ENCODE results near the gene SSU72. TPM values are rescaled to one million over a fixed set of nuclear protein-coding genes. Genes with fewer than 3 reads are reported as not detected.
"Not testable (repeated sequence)": the region's sequence is repeated elsewhere in the genome, so short reads cannot be mapped to it uniquely, and the experiment has no call there.

Gene SSU72
- total RNA-seq, 4 donors from 2014 or later: 44.0 to 273 (median 78.4) TPM

DNA sequence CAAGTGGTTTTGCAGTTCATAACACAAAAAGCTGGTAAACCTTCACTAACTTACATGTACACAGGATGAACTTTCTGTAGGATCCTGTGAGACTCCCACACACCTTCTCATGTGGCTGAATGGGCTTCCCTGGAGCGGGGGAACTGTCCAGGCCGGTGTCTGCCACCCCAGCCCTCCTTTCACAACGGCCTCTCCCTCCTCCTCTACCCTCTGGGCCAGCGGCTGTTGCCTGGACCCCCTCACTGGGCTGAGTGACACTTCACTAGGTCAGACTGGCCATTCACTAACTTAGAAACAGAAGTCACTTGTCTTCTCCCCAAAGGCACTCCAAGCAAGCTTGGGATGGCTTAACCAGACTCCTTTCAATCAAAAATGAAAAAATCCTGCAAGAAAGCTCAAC is 16.1 kb downstream of the SSU72 start:
- no peak for DNase-seq
- Histone ChIP-seq H3K4me3 (no peak overlapping the region), H3K27ac (no peak overlapping the region), H3K27me3 (no peaks in the 10 kb centered on the region), H3K4me1 (no peaks in the 10 kb centered on the region), H3K9me3 (no peaks in the 10 kb centered on the region), H3K36me3 (no peaks in the 10 kb centered on the region)
- intact Hi-C loops (cut with DNase I; ENCODE audit: low total_unique reads): no loop called here
- TF ChIP-seq, protein P1, sequence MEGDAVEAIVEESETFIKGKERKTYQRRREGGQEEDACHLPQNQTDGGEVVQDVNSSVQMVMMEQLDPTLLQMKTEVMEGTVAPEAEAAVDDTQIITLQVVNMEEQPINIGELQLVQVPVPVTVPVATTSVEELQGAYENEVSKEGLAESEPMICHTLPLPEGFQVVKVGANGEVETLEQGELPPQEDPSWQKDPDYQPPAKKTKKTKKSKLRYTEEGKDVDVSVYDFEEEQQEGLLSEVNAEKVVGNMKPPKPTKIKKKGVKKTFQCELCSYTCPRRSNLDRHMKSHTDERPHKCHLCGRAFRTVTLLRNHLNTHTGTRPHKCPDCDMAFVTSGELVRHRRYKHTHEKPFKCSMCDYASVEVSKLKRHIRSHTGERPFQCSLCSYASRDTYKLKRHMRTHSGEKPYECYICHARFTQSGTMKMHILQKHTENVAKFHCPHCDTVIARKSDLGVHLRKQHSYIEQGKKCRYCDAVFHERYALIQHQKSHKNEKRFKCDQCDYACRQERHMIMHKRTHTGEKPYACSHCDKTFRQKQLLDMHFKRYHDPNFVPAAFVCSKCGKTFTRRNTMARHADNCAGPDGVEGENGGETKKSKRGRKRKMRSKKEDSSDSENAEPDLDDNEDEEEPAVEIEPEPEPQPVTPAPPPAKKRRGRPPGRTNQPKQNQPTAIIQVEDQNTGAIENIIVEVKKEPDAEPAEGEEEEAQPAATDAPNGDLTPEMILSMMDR (IDR thresholded peaks at IDR 0.05): no peak
- TF ChIP-seq POLR2A (IDR thresholded peaks at IDR 0.05): no peak

DNA sequence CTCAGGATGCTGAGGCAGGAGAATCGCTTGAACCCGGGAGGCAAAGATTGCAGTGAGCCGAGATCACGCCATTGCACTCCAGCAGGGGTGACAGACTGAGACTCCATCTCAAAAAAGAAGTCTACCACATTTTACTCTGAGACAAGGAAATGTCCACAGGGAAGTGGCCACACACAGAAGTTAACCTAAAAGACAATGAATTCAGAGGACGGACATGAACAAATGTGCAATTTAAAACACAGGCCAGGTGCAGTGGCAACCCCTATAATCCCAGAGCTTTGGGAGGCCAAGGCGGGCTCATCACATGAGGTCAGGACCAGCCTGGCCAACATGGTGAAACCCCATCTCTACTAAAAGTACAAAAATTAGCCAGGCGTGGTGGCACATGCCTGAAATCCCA is 17.0 kb downstream of the SSU72 start:
- H3K36me3 ChIP-seq; intact Hi-C loops (cut with DNase I; ENCODE audit: low total_unique reads); H3K27ac ChIP-seq: not testable (repeated sequence)

DNA sequence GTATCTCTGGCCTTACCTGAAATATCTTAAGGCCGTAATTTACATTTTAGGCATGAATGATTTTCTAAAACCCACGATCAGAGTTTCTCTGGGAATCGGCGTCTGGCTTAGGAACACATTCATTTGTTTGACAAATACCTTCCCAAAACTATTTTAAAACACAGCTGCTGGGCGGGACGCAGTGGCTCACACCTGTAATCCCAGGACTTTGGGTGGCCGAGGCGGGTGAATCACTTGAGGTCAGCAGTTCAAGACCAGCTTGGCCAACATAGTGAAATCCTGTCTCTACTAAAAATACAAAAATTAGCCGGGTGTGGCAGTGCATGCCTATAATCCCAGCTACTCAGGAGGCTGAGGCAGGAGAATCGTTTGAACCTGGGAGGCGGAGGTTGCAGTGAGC is 17.7 kb downstream of the SSU72 start:
- DNase-seq; H3K4me3 ChIP-seq; H3K9me3 ChIP-seq; intact Hi-C loops (cut with DNase I; ENCODE audit: low total_unique reads); H3K36me3 ChIP-seq; H3K4me1 ChIP-seq; H3K27me3 ChIP-seq; H3K27ac ChIP-seq: not testable (repeated sequence)

More for the DNA sequence above, 17.0 kb downstream of the SSU72 start:
- DNase-seq, H3K4me3 ChIP-seq, H3K4me1 ChIP-seq, H3K27me3 ChIP-seq, H3K9me3 ChIP-seq: not testable (repeated sequence)

DNA sequence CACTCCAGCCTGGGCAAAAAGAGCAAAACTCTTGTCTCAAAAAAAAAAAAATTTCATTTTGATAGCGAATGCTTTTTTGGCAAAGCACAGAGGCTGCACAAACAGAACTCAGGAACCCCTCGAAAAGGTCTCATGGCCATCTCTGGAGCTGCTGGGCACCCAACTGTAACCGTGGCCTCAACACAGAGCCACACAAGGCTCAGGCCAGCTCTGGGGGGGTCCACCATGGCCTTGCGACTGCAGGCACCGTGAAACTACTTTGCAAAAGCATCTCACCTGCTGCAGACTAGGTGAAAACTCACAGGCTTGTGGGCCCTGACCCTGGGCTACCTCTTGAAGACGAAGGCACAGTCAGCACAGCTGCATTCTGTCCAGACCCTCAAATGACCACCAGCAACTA is 18.2 kb downstream of the SSU72 start:
- no peaks in the 10 kb centered on the region for H3K4me1 ChIP-seq
- intact Hi-C loops (cut with DNase I; ENCODE audit: low total_unique reads): no loop called here
- H3K36me3 ChIP-seq: no peaks in the 10 kb centered on the region
- H3K4me3 ChIP-seq: no peak overlapping the region
- H3K9me3 ChIP-seq: no peaks in the 10 kb centered on the region
- H3K27me3 ChIP-seq: no peaks in the 10 kb centered on the region
- no peak overlapping the region for H3K27ac ChIP-seq
- TF ChIP-seq POLR2A (IDR thresholded peaks at IDR 0.05): no peak
- TF ChIP-seq, protein P1 (IDR thresholded peaks at IDR 0.05): no peak
- no peak for DNase-seq

DNA sequence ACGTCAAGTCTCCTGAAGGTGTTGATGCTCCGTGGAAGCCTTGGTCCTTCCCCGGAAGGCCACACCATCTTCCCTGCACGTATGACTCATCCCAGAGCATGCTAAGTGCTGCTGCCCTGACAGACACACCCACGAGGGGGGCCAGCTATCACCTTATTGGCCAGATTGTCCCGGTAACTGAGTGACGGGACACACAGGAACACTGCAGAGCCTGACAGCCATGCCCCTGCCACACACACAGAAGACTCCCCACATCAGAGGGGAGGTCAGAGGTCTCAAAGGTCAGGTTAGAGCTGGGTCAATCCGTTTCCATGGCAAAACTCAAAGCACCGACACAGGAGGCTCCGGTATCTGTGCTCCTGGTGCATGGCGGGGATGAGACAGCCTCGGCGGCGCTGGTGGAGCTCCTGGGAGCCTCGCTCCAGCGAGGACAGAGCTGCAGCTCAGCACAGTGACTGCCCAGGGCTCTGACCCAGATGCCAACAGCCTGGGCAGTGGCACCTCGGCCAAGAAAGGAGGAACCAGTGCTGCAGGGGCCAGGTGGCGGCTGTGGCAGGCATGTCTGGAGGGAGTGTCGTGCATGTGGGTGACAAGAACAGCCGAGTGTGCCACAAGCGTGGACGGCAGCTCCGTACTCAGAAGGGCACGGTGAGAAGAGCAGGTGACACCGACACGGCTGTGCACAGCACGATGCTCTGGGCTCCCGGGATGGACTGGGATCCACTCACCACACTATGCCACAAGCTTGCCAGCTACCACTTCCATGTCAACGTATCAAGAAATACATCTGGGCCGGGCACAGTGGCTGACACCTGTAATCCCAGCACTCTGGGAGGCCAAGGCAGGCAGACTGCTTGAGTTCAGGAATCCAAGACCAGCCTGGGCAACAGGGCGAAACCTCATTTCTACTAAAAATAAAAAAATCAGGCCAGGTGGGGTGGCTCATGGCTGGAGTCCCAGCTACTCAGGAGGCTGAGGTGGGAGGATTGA is 19.4 kb downstream of the SSU72 start:
- H3K36me3 ChIP-seq: no peaks in the 10 kb centered on the region
- no peak overlapping the region for H3K27ac ChIP-seq
- no peaks in the 10 kb centered on the region for H3K4me1 ChIP-seq
- no peaks in the 10 kb centered on the region for H3K27me3 ChIP-seq
- no peaks in the 10 kb centered on the region for H3K9me3 ChIP-seq
- TF ChIP-seq POLR2A (IDR thresholded peaks at IDR 0.05): no peak
- TF ChIP-seq, protein P1 (IDR thresholded peaks at IDR 0.05): no peak
- DNase-seq: no peak
- no peak overlapping the region for H3K4me3 ChIP-seq
- intact Hi-C loops (cut with DNase I; ENCODE audit: low total_unique reads): no loop called here

DNA sequence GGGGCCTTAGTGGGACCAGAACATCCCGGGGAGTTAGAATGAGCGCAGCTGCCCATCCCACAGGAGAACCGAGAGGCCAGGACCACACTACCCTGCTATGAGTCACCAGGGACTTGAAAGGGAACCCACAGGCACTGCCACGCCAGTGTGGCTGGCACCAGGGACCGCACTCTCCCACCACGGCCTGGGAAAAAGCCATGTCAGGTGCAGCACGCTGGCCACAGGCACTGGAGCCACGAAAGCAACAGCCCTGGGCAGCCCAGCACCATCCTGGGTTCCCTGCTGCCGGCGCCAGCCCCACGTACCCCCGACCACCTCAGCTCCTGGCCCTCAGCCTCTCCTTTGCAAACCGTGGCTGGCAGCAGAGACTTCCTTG is 20.1 kb downstream of the SSU72 start:
- Histone ChIP-seq H3K4me1 (no peaks in the 10 kb centered on the region), H3K27me3 (no peaks in the 10 kb centered on the region), H3K4me3 (no peak overlapping the region), H3K36me3 (no peaks in the 10 kb centered on the region), H3K27ac (no peak overlapping the region), H3K9me3 (no peaks in the 10 kb centered on the region)
- intact Hi-C loops (cut with DNase I; ENCODE audit: low total_unique reads): no loop called here
- no peak for DNase-seq
- TF ChIP-seq, protein P1 (IDR thresholded peaks at IDR 0.05): no peak
- TF ChIP-seq POLR2A (IDR thresholded peaks at IDR 0.05): no peak

Measured in uterus (tissue), 4 donors.